HG03565 (cell line): Measurements from ENCODE around the gene F3.
"Not testable (repeated sequence)": the region's sequence is repeated elsewhere in the genome, so short reads cannot be mapped to it uniquely, and the experiment has no call there.

Source experiments
- ATAC-seq: cut with Tn5 transposase; IDR thresholded peaks from one replicate; pipeline ENCODE4 v1.9.1; 2021; ENCODE audit warnings: mild to moderate bottlenecking, moderate library complexity; ENCODE audit not compliant: unreplicated experiment

F3 gene

GRCh38 chr1:94541246-94542087 lies at the start of gene F3:
F3 (minus strand) TSS chr1:94541759; CDS start chr1:94541636, 123 bp downstream.
- peak; percentile 64 for ATAC-seq

DNA sequence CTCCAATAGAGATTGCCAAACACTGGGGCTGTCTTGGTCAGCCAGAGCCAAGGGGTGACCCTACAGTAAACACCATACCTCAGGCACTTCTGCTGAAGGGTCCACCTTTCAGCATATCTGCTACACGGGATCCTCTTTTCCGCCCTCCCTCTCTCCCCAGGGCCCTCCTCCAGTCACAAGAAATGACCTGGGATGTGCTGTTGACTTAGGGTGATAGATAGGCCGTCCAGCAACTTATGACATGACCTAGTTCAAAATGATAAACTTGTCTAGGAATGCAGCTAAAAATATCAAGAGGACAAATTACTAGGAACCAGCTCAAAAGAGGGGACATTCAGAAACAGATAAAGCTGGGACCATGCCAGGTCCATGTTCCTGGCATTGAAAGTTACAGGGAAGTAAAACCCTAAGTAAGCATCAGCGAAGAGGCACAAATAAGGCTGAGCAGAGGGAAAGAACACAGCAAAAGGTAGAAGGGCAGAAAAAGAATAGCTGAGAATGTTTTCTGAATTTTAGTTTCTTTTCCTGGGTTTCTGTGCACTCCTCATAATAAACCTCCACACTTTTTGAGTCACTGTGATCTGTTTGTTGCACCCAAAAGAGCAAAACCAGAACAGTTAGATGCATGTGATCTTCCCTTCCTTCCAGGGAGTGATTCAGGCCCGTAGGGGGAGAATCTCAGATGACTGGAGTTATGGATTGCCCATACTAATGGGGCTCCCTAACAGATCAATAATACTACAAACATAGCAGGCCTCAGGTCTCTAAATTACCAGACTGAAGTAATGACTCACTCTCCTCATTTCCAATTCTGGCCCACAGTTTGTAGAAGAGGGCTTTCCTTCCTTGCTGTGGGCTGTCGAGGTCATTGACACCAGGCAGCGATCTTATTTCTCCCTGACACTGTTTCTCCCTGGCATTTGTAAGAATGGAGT lies 48.9 kb upstream of the F3 start:
- ATAC-seq = no peak

- no peak for ATAC-seq
These were observed 48.2 kb upstream of the F3 start for GRCh38 chr1:94589728-94590127.

DNA sequence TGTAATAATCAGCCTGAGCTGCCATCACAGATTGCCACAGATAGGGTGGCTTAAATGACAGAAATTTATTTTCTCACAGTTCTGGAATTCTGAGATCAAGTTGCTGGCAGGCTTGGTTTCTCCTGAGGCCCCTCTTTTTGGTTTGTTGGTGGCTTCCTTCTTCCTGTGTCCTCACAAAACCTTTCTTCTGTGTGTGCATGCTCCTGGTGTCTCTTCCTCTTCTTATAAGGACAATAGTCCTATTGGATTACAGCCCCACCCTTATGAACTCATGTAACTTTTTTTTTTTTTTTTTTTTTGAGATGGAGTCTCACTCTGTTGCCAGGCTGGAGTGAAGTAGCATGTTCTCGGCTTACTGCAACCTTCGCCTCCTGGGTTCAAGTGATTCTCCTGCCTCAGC lies 41.0 kb upstream of the F3 start:
- ATAC-seq = no peak

GRCh38 chr1:94580367-94581115 lies 39.0 kb upstream of the F3 start:
- no peak for ATAC-seq

- no peak for ATAC-seq
These were observed 38.3 kb upstream of the F3 start for GRCh38 chr1:94579876-94580294.

GRCh38 chr1:94578856-94579255 lies 37.3 kb upstream of the F3 start:
- no peak for ATAC-seq

GRCh38 chr1:94573917-94574316 lies 32.4 kb upstream of the F3 start:
- not testable (repeated sequence) for ATAC-seq

- no peak for ATAC-seq
These were observed 31.2 kb upstream of the F3 start for GRCh38 chr1:94572780-94573179.

GRCh38 chr1:94570965-94571364 lies 29.4 kb upstream of the F3 start:
- not testable (repeated sequence) for ATAC-seq

GRCh38 chr1:94568806-94569205 lies 27.2 kb upstream of the F3 start:
- ATAC-seq = not testable (repeated sequence)

DNA sequence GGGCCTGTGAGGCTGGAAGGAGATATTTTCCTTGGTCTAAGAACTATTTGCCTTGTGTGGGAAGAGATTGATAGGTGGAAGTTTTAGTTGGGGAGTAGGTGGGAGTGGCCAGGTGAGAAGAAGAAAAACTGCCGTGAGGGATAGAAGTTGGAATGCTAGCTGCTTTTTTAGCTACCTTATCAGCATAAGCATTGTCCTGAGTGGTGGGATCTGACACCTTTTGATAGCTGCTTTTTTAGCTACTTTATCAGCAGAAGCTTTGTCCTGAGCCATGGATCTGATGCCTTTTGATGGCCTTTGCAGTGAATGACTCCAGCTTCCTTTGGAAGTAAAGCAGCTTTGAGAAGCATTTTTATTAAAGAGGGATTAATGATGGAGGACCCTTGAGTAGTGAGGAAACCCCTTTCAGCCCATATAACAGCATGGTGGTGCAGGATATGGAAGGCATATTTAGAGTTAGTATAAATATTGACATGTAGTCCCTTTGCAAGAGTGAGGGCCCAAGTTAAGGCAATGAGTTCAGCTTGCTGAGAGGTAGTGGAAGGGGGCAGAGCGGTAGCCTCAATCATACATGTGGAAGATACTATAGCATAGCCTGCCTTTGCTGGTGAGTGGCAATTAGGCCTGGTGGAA lies 26.5 kb upstream of the F3 start:
- not testable (repeated sequence) for ATAC-seq

GRCh38 chr1:94566436-94566835 lies 24.9 kb upstream of the F3 start:
- not testable (repeated sequence) for ATAC-seq

- ATAC-seq = no peak
These were observed 24.3 kb upstream of the F3 start for GRCh38 chr1:94565901-94566300.

DNA sequence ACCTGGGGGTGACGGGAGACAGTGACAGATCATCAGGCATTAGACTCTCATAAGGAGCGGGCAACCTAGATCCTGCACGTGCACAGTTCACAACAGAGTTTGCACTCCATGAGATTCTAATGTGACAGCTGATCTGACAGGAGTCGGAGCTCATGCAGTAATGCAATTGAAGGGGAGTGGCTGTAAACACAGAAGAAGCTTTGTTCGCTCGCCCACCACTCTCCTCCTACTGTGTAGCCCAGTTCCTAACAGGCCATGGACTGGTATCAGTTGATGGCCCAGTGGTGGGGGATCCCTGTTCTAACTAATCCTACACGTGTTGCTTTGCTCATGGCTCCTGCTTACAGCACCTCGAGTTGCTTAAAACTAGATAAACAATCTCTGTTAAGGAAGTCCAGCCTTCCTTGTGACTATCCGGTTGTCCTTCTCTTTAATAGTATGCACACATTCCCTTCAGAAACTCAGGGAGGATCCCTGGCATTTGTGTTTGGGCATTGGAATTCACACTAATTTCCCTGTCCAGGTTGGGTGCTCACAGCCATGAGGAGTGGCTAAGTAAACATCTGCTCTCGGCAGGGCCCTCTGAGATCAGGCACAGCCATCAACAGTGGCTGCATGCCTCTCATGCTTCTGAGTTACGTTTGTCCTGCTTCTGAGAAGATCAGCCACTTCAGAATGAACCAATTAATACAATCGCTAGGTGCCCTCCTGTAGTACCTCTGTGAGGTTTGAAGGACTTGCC lies 21.1 kb upstream of the F3 start:
- no peak for ATAC-seq

DNA sequence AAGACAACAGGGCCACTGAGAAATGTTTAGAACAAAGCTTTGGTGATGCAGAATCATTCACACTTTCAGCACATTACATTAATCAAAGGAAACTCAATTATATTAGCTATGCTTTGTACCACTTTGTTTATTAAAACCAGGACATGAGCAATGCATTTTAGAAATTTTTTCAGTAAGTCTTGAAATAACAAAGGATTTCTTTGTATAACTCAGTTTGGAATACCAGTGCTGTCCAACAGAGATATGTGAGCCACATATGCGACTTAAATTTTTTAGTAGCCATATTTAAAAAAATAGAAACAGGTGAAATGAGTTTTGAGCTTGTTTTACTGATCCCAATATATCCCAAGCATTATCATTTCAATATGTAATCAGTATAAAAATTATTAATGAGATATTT lies 18.8 kb upstream of the F3 start:
- no peak for ATAC-seq

GRCh38 chr1:94559921-94560320 lies 18.4 kb upstream of the F3 start:
- ATAC-seq = no peak

GRCh38 chr1:94555091-94555490 lies 13.5 kb upstream of the F3 start:
- ATAC-seq = no peak

- no peak for ATAC-seq
These were observed 13.0 kb upstream of the F3 start for GRCh38 chr1:94554580-94554979.

DNA sequence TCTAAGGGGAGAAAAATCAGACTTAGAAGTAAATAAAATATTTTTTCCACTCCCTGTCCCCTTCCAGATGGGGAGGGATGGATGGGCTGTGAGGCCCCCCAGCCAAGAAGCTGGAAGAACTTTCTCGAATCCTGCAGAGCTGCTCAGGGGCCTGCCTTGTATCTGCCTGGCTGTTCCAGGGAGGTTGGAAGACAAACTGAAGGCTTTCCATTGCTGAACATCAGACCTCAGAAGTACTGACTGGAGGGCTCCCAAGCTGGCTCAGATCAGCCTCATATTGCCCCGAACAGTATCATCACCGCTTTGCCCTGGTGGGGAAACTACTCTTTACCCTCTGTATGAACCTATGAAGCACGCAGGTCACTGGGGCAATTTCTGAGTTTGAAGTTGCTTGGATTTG lies 12.4 kb upstream of the F3 start:
- ATAC-seq = no peak
